ENCODE data around the gene ISG15.

Gene ISG15

GRCh38 chr1:1013105-1013921 lies at the start of gene ISG15:
ISG15 (plus strand) TSS chr1:1013497; CDS start chr1:1013574, 77 bp downstream.
- ATAC-seq (ENCODE audit: low read depth) (peak; percentile 84), DNase-seq (ENCODE audit: low spot score) (peak; percentile 81)
- TF ChIP-seq, protein P1, sequence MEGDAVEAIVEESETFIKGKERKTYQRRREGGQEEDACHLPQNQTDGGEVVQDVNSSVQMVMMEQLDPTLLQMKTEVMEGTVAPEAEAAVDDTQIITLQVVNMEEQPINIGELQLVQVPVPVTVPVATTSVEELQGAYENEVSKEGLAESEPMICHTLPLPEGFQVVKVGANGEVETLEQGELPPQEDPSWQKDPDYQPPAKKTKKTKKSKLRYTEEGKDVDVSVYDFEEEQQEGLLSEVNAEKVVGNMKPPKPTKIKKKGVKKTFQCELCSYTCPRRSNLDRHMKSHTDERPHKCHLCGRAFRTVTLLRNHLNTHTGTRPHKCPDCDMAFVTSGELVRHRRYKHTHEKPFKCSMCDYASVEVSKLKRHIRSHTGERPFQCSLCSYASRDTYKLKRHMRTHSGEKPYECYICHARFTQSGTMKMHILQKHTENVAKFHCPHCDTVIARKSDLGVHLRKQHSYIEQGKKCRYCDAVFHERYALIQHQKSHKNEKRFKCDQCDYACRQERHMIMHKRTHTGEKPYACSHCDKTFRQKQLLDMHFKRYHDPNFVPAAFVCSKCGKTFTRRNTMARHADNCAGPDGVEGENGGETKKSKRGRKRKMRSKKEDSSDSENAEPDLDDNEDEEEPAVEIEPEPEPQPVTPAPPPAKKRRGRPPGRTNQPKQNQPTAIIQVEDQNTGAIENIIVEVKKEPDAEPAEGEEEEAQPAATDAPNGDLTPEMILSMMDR (IDR thresholded peaks at IDR 0.05; ENCODE audit: poor library complexity, severe bottlenecking) = no peak
- H3K27me3 ChIP-seq (ENCODE audit: insufficient read depth, poor library complexity, severe bottlenecking) = no peaks in the 10 kb centered on the region
- H3K9me3 ChIP-seq (ENCODE audit: severe bottlenecking) = no peaks in the 10 kb centered on the region
- H3K27ac ChIP-seq (ENCODE audit: poor library complexity, severe bottlenecking) = peak within 1 kb of the TSS; percentile 60
- H3K36me3 ChIP-seq (ENCODE audit: low read depth) = no peaks in the 10 kb centered on the region
- peaks cover 6% of the 10 kb centered on the region for H3K4me1 ChIP-seq (ENCODE audit: insufficient read depth, poor library complexity, severe bottlenecking)
- H3K4me3 ChIP-seq (ENCODE audit: severe bottlenecking) = peak within 1 kb of the TSS; percentile 40

GRCh38 chr1:963746-964525 lies 49.4 kb upstream of the ISG15 start:
- Histone ChIP-seq H3K27me3 (ENCODE audit: insufficient read depth, poor library complexity, severe bottlenecking) (no peaks in the 10 kb centered on the region), H3K27ac (ENCODE audit: poor library complexity, severe bottlenecking) (no peak overlapping the region), H3K4me3 (ENCODE audit: severe bottlenecking) (no peak overlapping the region), H3K9me3 (ENCODE audit: severe bottlenecking) (no peaks in the 10 kb centered on the region), H3K4me1 (ENCODE audit: insufficient read depth, poor library complexity, severe bottlenecking) (no peaks in the 10 kb centered on the region), H3K36me3 (ENCODE audit: low read depth) (peaks cover 11% of the 10 kb centered on the region)
- TF ChIP-seq, protein P1 (IDR thresholded peaks at IDR 0.05; ENCODE audit: poor library complexity, severe bottlenecking) = no peak
- DNase-seq (ENCODE audit: low spot score) (no peak), ATAC-seq (ENCODE audit: low read depth) (no peak)

GRCh38 chr1:964691-965525 lies 48.4 kb upstream of the ISG15 start:
- Histone ChIP-seq H3K4me3 (ENCODE audit: severe bottlenecking) (no peak overlapping the region), H3K36me3 (ENCODE audit: low read depth) (peaks cover 11% of the 10 kb centered on the region), H3K4me1 (ENCODE audit: insufficient read depth, poor library complexity, severe bottlenecking) (no peaks in the 10 kb centered on the region), H3K27me3 (ENCODE audit: insufficient read depth, poor library complexity, severe bottlenecking) (no peaks in the 10 kb centered on the region), H3K9me3 (ENCODE audit: severe bottlenecking) (no peaks in the 10 kb centered on the region), H3K27ac (ENCODE audit: poor library complexity, severe bottlenecking) (peak overlapping the region; percentile 89)
- DNase-seq (ENCODE audit: low spot score) = no peak
- TF ChIP-seq, protein P1 (IDR thresholded peaks at IDR 0.05; ENCODE audit: poor library complexity, severe bottlenecking) = no peak
- ATAC-seq (ENCODE audit: low read depth) = no peak

DNA sequence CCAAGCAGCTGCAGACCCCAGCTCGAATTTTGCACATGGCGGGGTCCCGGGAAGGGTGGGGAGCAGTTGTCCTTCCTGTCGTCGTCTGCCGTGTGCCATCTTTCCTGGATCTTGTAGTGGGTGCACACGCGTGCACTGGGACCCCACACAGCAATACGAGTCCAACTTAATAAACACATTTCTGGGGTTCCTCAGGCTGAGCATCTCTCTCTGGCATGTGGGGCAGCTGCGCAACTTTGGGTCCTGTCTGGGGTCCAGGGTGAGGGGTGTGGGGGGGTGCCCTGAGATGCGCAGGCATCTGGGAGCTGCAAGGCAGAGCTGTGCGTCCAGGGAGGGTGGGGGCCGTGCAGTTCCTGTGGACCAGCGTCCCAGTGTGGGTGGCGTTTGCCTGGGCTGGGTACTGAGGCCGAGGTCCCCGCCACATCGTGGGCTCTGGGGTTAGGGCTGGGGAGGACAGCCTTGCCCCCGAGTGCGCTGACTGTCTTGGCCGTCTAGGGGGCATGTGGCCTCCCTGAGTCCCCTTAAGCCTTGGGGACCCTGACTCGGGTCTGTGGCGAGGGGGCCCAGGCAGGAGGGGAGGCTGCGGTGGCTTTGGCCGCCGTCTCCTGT lies 47.7 kb upstream of the ISG15 start:
- H3K4me3 ChIP-seq (ENCODE audit: severe bottlenecking) = peak overlapping the region; percentile 61
- H3K9me3 ChIP-seq (ENCODE audit: severe bottlenecking) = no peaks in the 10 kb centered on the region
- ATAC-seq (ENCODE audit: low read depth) (peak; percentile 0; the same call in 1 of the 3 replicates), DNase-seq (ENCODE audit: low spot score) (no peak)
- peak overlapping the region; percentile 89 for H3K27ac ChIP-seq (ENCODE audit: poor library complexity, severe bottlenecking)
- TF ChIP-seq, protein P1 (IDR thresholded peaks at IDR 0.05; ENCODE audit: poor library complexity, severe bottlenecking) = no peak
- no peaks in the 10 kb centered on the region for H3K27me3 ChIP-seq (ENCODE audit: insufficient read depth, poor library complexity, severe bottlenecking)
- H3K4me1 ChIP-seq (ENCODE audit: insufficient read depth, poor library complexity, severe bottlenecking) = no peaks in the 10 kb centered on the region
- H3K36me3 ChIP-seq (ENCODE audit: low read depth) = peaks cover 11% of the 10 kb centered on the region

Measured in RWPE2 (cell line).